ENCODE data around the gene ANXA6. TPM values are rescaled to one million over a fixed set of nuclear protein-coding genes. Genes with fewer than 3 reads are reported as not detected.

The ANXA6 gene
- total RNA-seq, 3 donors from 2014 or later (not counting 1 experiment from before 2014, with no cell fraction given) = 504 to 629 (median 535) TPM

DNA sequence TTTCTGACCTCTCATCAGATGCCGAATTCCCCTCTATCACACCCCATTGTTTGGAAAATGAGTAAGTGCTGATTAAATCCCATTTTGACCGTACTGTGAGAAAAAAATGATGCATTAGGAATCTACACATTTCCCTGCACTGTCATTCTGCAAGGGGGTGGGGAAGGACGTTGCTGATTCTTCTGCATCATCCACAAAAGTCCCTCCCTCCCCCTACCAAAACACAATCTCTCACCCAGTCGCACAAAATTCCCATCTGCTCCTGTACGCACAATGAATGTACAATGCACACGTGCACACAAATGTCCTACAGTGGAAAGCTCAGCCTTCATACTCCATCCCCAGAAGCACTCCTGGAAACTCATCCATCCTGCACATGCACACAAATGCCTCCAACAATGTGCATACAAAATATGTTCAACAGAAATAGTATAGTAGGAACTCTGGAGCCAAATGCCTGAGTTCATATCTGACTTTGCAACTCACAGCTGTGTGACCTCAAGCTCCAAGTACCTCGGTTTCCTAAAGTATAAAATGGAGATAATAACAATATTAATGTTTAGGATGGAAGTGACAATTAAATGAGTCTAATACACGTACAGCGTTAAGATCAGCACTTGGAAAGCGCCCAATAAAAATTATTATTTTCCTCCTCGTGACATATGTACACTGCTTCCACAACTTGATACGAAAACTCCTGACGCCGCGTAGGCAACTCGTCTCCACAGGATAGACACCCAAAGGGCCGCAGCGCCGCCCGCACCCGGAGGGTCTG, 77.6 kb downstream of the ANXA6 start:
- ATAC-seq = no peak
- no peaks in the 10 kb centered on the region for H3K9me3 ChIP-seq (ENCODE audit: control insufficient read depth, insufficient read depth, low read length)

GRCh38 chr5:151078490-151079262, 78.9 kb downstream of the ANXA6 start:
- peak in 1 of 3 donors; percentile 26 for ATAC-seq
- peaks cover 11% of the 10 kb centered on the region for H3K36me3 ChIP-seq (ENCODE audit: control insufficient read depth, insufficient read depth, low read length)
- no peaks in the 10 kb centered on the region for H3K36me3 Mint-ChIP-seq
- peak overlapping the region; percentile 93 for H3K4me3 Mint-ChIP-seq
- intact Hi-C loops (cut with micrococcal nuclease) = no loop called here
- H3K9me3 Mint-ChIP-seq = no peaks in the 10 kb centered on the region
- peak overlapping the region; percentile 42 for H3K27ac ChIP-seq (ENCODE audit: low read length)
- 48% methylated on average over 15 of the region's 16 CpGs for WGBS (ENCODE audit: insufficient coverage)
- H3K4me1 Mint-ChIP-seq = peaks cover 52 to 62% of the 10 kb centered on the region in 2 donors
- no peak overlapping the region for H3K4me3 ChIP-seq (ENCODE audit: low read length)
- DNase-seq = peak in 1 of 2 donors; percentile 73
- no peaks in the 10 kb centered on the region for H3K27me3 Mint-ChIP-seq (ENCODE audit: low read depth in 2 of 2)
- H3K27me3 ChIP-seq (ENCODE audit: control insufficient read depth, insufficient read depth, low read length) = no peaks in the 10 kb centered on the region
- peak overlapping the region; percentile 93 to 95 for H3K27ac Mint-ChIP-seq
- no peak for TF ChIP-seq CTCF (IDR thresholded peaks at IDR 0.05)
- peaks cover 57% of the 10 kb centered on the region for H3K4me1 ChIP-seq (ENCODE audit: control insufficient read depth, insufficient read depth, low read length)
- no peaks in the 10 kb centered on the region for H3K9me3 ChIP-seq (ENCODE audit: control insufficient read depth, insufficient read depth, low read length)

More for the DNA sequence above, 77.6 kb downstream of the ANXA6 start:
- Mint-ChIP-seq H3K4me1 (peaks cover 52 to 62% of the 10 kb centered on the region in 2 donors), H3K27ac (peak overlapping the region; percentile 93 to 95), H3K9me3 (no peaks in the 10 kb centered on the region), H3K36me3 (no peaks in the 10 kb centered on the region), H3K27me3 (ENCODE audit: low read depth in 2 of 2) (no peaks in the 10 kb centered on the region), H3K4me3 (peak overlapping the region; percentile 93)
- peaks cover 58% of the 10 kb centered on the region for H3K4me1 ChIP-seq (ENCODE audit: control insufficient read depth, insufficient read depth, low read length)
- no peaks in the 10 kb centered on the region for H3K27me3 ChIP-seq (ENCODE audit: control insufficient read depth, insufficient read depth, low read length)
- intact Hi-C loops (cut with micrococcal nuclease) = no loop called here
- no peak for TF ChIP-seq CTCF (IDR thresholded peaks at IDR 0.05)
- peak overlapping the region; percentile 94 for H3K27ac ChIP-seq (ENCODE audit: low read length)
- peak in 1 of 2 donors; percentile 49 for DNase-seq
- peaks cover 8% of the 10 kb centered on the region for H3K36me3 ChIP-seq (ENCODE audit: control insufficient read depth, insufficient read depth, low read length)
- peak overlapping the region; percentile 76 for H3K4me3 ChIP-seq (ENCODE audit: low read length)
- whole genome bisulfite sequencing (ENCODE audit: insufficient coverage) = 5% methylated on average over 19 of the region's 21 CpGs

- peak overlapping the region; percentile 93 for H3K4me3 Mint-ChIP-seq
- no peaks in the 10 kb centered on the region for H3K27me3 Mint-ChIP-seq (ENCODE audit: low read depth in 2 of 2)
- Histone ChIP-seq H3K9me3 (ENCODE audit: control insufficient read depth, insufficient read depth, low read length) (no peaks in the 10 kb centered on the region), H3K4me3 (ENCODE audit: low read length) (no peak overlapping the region), H3K27ac (ENCODE audit: low read length) (peak overlapping the region; percentile 42), H3K36me3 (ENCODE audit: control insufficient read depth, insufficient read depth, low read length) (peaks cover 11% of the 10 kb centered on the region), H3K27me3 (ENCODE audit: control insufficient read depth, insufficient read depth, low read length) (no peaks in the 10 kb centered on the region), H3K4me1 (ENCODE audit: control insufficient read depth, insufficient read depth, low read length) (peaks cover 53% of the 10 kb centered on the region)
- intact Hi-C loops (cut with micrococcal nuclease) = no loop called here
- DNase-seq = no peak
- TF ChIP-seq CTCF (IDR thresholded peaks at IDR 0.05) = no peak
- H3K9me3 Mint-ChIP-seq = no peaks in the 10 kb centered on the region
- WGBS (ENCODE audit: insufficient coverage) = 61% methylated on average over 3 of the region's 3 CpGs
- H3K36me3 Mint-ChIP-seq = no peaks in the 10 kb centered on the region
- ATAC-seq = no peak
- H3K4me1 Mint-ChIP-seq = peaks cover 52 to 61% of the 10 kb centered on the region in 2 donors
- H3K27ac Mint-ChIP-seq = peak overlapping the region; percentile 93 to 95
Observed at GRCh38 chr5:151077967-151078366, 79.6 kb downstream of the ANXA6 start.

Data from natural killer cell (primary cell).